ENCODE data around the gene LMOD2. TPM values are rescaled to one million over a fixed set of nuclear protein-coding genes. Genes with fewer than 3 reads are reported as not detected.

Gene LMOD2
- total RNA-seq, 1 experiment from 2014 or later, result not detected

GRCh38 chr7:123643495-123644441, 11.9 kb upstream of the LMOD2 start:
- no peak overlapping the region for H4K8ac ChIP-seq (replicated peaks; ENCODE audit: insufficient read length, low read depth, low read length)
- peak overlapping the region; percentile 21 to 86 (median 84); a peak in 6 of 7 replicates for H3K27ac Mint-ChIP-seq
- no CpG with 5 or more reads among the region's 6 CpGs for whole genome bisulfite sequencing (ENCODE audit: extremely low coverage, insufficient read length, low lambda C conversion rate)
- H3K27ac ChIP-seq (ENCODE audit: insufficient read length, low read depth, low read length), result peak overlapping the region; percentile 37
- H3K9me3 ChIP-seq (ENCODE audit: control insufficient read depth, low read depth, low read length), result no peaks in the 10 kb centered on the region
- no peaks in the 10 kb centered on the region for H3K79me2 ChIP-seq (ENCODE audit: insufficient read depth, low read length)
- H3K27me3 Mint-ChIP-seq (ENCODE audit: low read depth), result no peaks in the 10 kb centered on the region
- no peak overlapping the region for H4K91ac ChIP-seq (ENCODE audit: insufficient read length, low read depth, low read length)
- H3K23ac ChIP-seq (ENCODE audit: insufficient read length, low read depth, low read length), result no peak overlapping the region
- H3K14ac ChIP-seq (ENCODE audit: insufficient read depth, low read length), result peak overlapping the region; percentile 81; the same call in 1 of the 2 replicates
- H3K4ac ChIP-seq (ENCODE audit: low read depth, low read length), result no peak overlapping the region
- H2BK5ac ChIP-seq (ENCODE audit: insufficient read length, low read length), result no peak overlapping the region
- H3K56ac ChIP-seq (ENCODE audit: insufficient read length, low read depth, low read length), result no peak overlapping the region
- H4K5ac ChIP-seq (ENCODE audit: insufficient read length, low read depth, low read length), result no peak overlapping the region
- no peaks in the 10 kb centered on the region for H3K27me3 ChIP-seq (ENCODE audit: insufficient read depth, low read length)
- H2BK20ac ChIP-seq (ENCODE audit: low read depth, low read length, poor library complexity, severe bottlenecking), result no peak overlapping the region
- no peaks in the 10 kb centered on the region; a peak in 2 of 5 replicates for H3K9me3 Mint-ChIP-seq
- H3K4me3 Mint-ChIP-seq, result peak overlapping the region; percentile 37 to 42; a peak in 3 of 5 replicates
- H2AK5ac ChIP-seq (ENCODE audit: insufficient read length, low read length), result no peak overlapping the region
- H3K36me3 Mint-ChIP-seq (ENCODE audit: insufficient read depth in 1 of 3, low read depth in 3 of 3), result no peaks in the 10 kb centered on the region; a peak in 1 of 7 replicates
- H3K23me2 ChIP-seq (ENCODE audit: insufficient read length, low read depth, low read length, poor library complexity, severe bottlenecking), result no peaks in the 10 kb centered on the region
- peak overlapping the region; percentile 0 for H3T11ph ChIP-seq (ENCODE audit: low read length)
- no peaks in the 10 kb centered on the region for H4K20me1 ChIP-seq (ENCODE audit: control insufficient read depth, insufficient read depth, insufficient read length)
- H3K4me1 ChIP-seq (ENCODE audit: insufficient read depth, low read length), result peaks cover 8% of the 10 kb centered on the region; the same call in 1 of the 2 replicates
- TF ChIP-seq CTCF (conservative IDR thresholded peaks at IDR 0.05), result no peak
- H3K4me1 Mint-ChIP-seq, result peaks cover 44 to 45% of the 10 kb centered on the region in 2 experiments
- no peaks in the 10 kb centered on the region for H3K79me1 ChIP-seq (ENCODE audit: insufficient read depth, low read depth, low read length, poor library complexity, severe bottlenecking)
- no peak overlapping the region for H2BK120ac ChIP-seq (ENCODE audit: low read depth, low read length, poor library complexity, severe bottlenecking)
- H2BK15ac ChIP-seq (ENCODE audit: low read depth, low read length), result no peak overlapping the region
- peak overlapping the region; percentile 43 for H3K18ac ChIP-seq (ENCODE audit: insufficient read length, low read depth, low read length)
- peak; percentile 74 for DNase-seq
- H2BK12ac ChIP-seq (ENCODE audit: insufficient read length, low read depth, low read length), result no peak overlapping the region
- H2AFZ ChIP-seq (ENCODE audit: low read length), result peak overlapping the region; percentile 40
- no peak overlapping the region for H3K9ac ChIP-seq (ENCODE audit: extremely low read depth, insufficient read length, low read length)
- H3K4me2 ChIP-seq (ENCODE audit: insufficient read depth, insufficient read length, low read length), result peak overlapping the region; percentile 22

Data from H9 (cell line).